Mesenchymal stem cell (in vitro differentiated cells and primary cell): ENCODE data around the gene PABPC3.

Experiments used
- DNase-seq: peaks from one replicate; pipeline ENCODE4 v3.0.0-alpha.2; 2013
- H2AFZ ChIP-seq: one replicate; pipeline ENCODE4 v1.6.1; 2013; ENCODE audit warnings: low read depth, mild to moderate bottlenecking, control low read depth, inconsistent platforms, low read length, moderate library complexity
- H2AK5ac ChIP-seq: 2 replicates; pipeline ENCODE4 v1.6.1; 2013; ENCODE audit warnings: low read length, moderate library complexity, mild to moderate bottlenecking, inconsistent platforms; ENCODE audit not compliant: severe bottlenecking
- H2BK120ac ChIP-seq: one replicate; pipeline ENCODE4 v1.6.1; 2013; ENCODE audit warnings: low read depth, mild to moderate bottlenecking, inconsistent platforms, low read length, moderate library complexity
- H2BK12ac ChIP-seq, 2 experiments: one replicate each; pipeline ENCODE4 v1.6.1; 2013; ENCODE audit warnings: inconsistent platforms in 2 of 2, low read length in 2 of 2, mild to moderate bottlenecking in 2 of 2, moderate library complexity in 2 of 2, control low read depth in 1 of 2
- H2BK15ac ChIP-seq: one replicate; pipeline ENCODE4 v1.6.1; 2013; ENCODE audit warnings: mild to moderate bottlenecking, low read depth, inconsistent platforms; ENCODE audit not compliant: poor library complexity, severe bottlenecking
- H2BK5ac ChIP-seq: 2 replicates; pipeline ENCODE4 v1.6.1; 2013; ENCODE audit warnings: low read depth, mild to moderate bottlenecking, low read length, control low read depth, inconsistent platforms; ENCODE audit not compliant: poor library complexity, severe bottlenecking
- H3K14ac ChIP-seq, 2 experiments: one replicate each; pipeline ENCODE4 v1.6.1; 2013; ENCODE audit warnings: inconsistent platforms in 2 of 2, low read length in 2 of 2, control low read depth in 1 of 2, mild to moderate bottlenecking in 1 of 2, moderate library complexity in 1 of 2
- H3K18ac ChIP-seq, 2 experiments: one replicate each; pipeline ENCODE4 v1.6.1; 2013; ENCODE audit warnings: inconsistent platforms in 2 of 2, low read length in 2 of 2, control low read depth in 1 of 2, low read depth in 1 of 2, mild to moderate bottlenecking in 1 of 2
- H3K23ac ChIP-seq, 2 experiments: one replicate each; pipeline ENCODE4 v1.6.1; 2013; ENCODE audit warnings: inconsistent platforms in 2 of 2, low read length in 2 of 2, mild to moderate bottlenecking in 2 of 2, moderate library complexity in 2 of 2, control low read depth in 1 of 2
- H3K27ac ChIP-seq: 2 replicates; pipeline ENCODE4 v1.5.1; 2013; ENCODE audit warnings: mild to moderate bottlenecking, moderate library complexity, low read length, control low read depth, inconsistent platforms; ENCODE audit not compliant: poor library complexity, severe bottlenecking
- H3K27me3 ChIP-seq, 2 experiments: 2 replicates each; pipeline versions ENCODE4 v1.6.1 to v1.7.0; 2013; ENCODE audit warnings: low read length in 2 of 2, mild to moderate bottlenecking in 2 of 2, moderate library complexity in 2 of 2, control low read depth in 1 of 2, inconsistent platforms in 1 of 2; ENCODE audit not compliant: control insufficient read depth in 1 of 2, insufficient read depth in 1 of 2
- H3K36me3 ChIP-seq, 2 experiments: 2 replicates each; pipeline versions ENCODE4 v1.6.1 to v1.7.0; 2013; ENCODE audit warnings: low read length in 2 of 2, control low read depth in 1 of 2, inconsistent platforms in 1 of 2, low read depth in 1 of 2, mild to moderate bottlenecking in 1 of 2; ENCODE audit not compliant: insufficient read depth in 2 of 2, control insufficient read depth in 1 of 2
- H3K4ac ChIP-seq, 2 experiments: one replicate each; pipeline ENCODE4 v1.6.1; 2013; ENCODE audit warnings: inconsistent platforms in 2 of 2, low read length in 2 of 2, mild to moderate bottlenecking in 2 of 2, moderate library complexity in 2 of 2, control low read depth in 1 of 2, low read depth in 1 of 2
- H3K4me1 ChIP-seq: 2 replicates; pipeline ENCODE4 v1.6.1; 2013; ENCODE audit warnings: low read depth, low read length, control low read depth; ENCODE audit not compliant: control insufficient read depth, insufficient read depth
- H3K4me2 ChIP-seq: 2 replicates; pipeline ENCODE4 v1.6.1; 2013; ENCODE audit warnings: low read length, mild to moderate bottlenecking, inconsistent platforms; ENCODE audit not compliant: poor library complexity, severe bottlenecking
- H3K4me3 ChIP-seq, 2 experiments: 2 replicates each; pipeline versions ENCODE4 v1.5.1 to v1.7.0; 2013; ENCODE audit warnings: low read length in 2 of 2, mild to moderate bottlenecking in 2 of 2, control low read depth in 1 of 2, low read depth in 1 of 2; ENCODE audit not compliant: insufficient read depth in 1 of 2
- H3K79me1 ChIP-seq: replicated peaks from 2 replicates; pipeline ENCODE4 v1.6.1; 2013; ENCODE audit warnings: mild to moderate bottlenecking, control low read depth, low read length, inconsistent platforms; ENCODE audit not compliant: poor library complexity, severe bottlenecking
- H3K9ac ChIP-seq: 2 replicates; pipeline ENCODE4 v1.7.0; 2013; ENCODE audit warnings: mild to moderate bottlenecking, low read length, moderate library complexity
- H3K9me3 ChIP-seq: 2 replicates; pipeline ENCODE4 v1.7.0; 2013; ENCODE audit warnings: mild to moderate bottlenecking, low read length; ENCODE audit not compliant: control insufficient read depth
- H4K8ac ChIP-seq: one replicate; pipeline ENCODE4 v1.6.1; 2013; ENCODE audit warnings: inconsistent platforms, mild to moderate bottlenecking, low read length, moderate library complexity
- H4K91ac ChIP-seq: one replicate; pipeline ENCODE4 v1.6.1; 2013; ENCODE audit warnings: mild to moderate bottlenecking, low read length, inconsistent platforms
- WGBS: methylation state at CpG from one replicate; pipeline ENCODE4 v1.1.7; 2013; ENCODE audit warnings: mixed read lengths; 5-methylcytosine and 5-hydroxymethylcytosine counted together

The PABPC3 gene

GRCh38 chr13:25131881-25132420, 36.0 kb downstream of the PABPC3 start:
- no peak overlapping the region for H2AK5ac ChIP-seq

GRCh38 chr13:25132751-25133390, 36.9 kb downstream of the PABPC3 start:
- no peaks in the 10 kb centered on the region for H3K79me1 ChIP-seq
- no peak overlapping the region for H3K4me2 ChIP-seq
- H3K18ac ChIP-seq, result no peak overlapping the region
- H3K4me3 ChIP-seq, result no peak overlapping the region
- no peak overlapping the region for H3K23ac ChIP-seq
- H2BK15ac ChIP-seq, result no peak overlapping the region
- no peak overlapping the region for H2BK12ac ChIP-seq
- no peak overlapping the region for H3K9ac ChIP-seq
- H2BK5ac ChIP-seq, result no peak overlapping the region
- no peak overlapping the region for H3K14ac ChIP-seq
- no peak overlapping the region for H2BK120ac ChIP-seq
- H3K27ac ChIP-seq, result no peak overlapping the region
- peaks cover 4% of the 10 kb centered on the region for H3K9me3 ChIP-seq
- H4K8ac ChIP-seq, result no peak overlapping the region
- H3K27me3 ChIP-seq, result peaks cover 27 to 45% of the 10 kb centered on the region in 2 experiments
- H3K4ac ChIP-seq, result no peak overlapping the region
- no peak overlapping the region for H2AFZ ChIP-seq
- no peak overlapping the region for H2AK5ac ChIP-seq
- DNase-seq, result no peak
- H4K91ac ChIP-seq, result no peak overlapping the region
- no peaks in the 10 kb centered on the region for H3K36me3 ChIP-seq
- 84% methylated on average over 5 of the region's 5 CpGs for WGBS
- no peaks in the 10 kb centered on the region for H3K4me1 ChIP-seq

More at GRCh38 chr13:25131881-25132420, 36.0 kb downstream of the PABPC3 start:
- no peak overlapping the region for H3K9ac ChIP-seq
- no peaks in the 10 kb centered on the region for H3K4me1 ChIP-seq
- H4K8ac ChIP-seq, result no peak overlapping the region
- peaks cover 26 to 35% of the 10 kb centered on the region in 2 experiments for H3K27me3 ChIP-seq
- H3K79me1 ChIP-seq, result no peaks in the 10 kb centered on the region
- H2AFZ ChIP-seq, result no peak overlapping the region
- H3K4me2 ChIP-seq, result no peak overlapping the region
- WGBS, result 72% methylated on average over 6 of the region's 6 CpGs
- no peaks in the 10 kb centered on the region for H3K36me3 ChIP-seq
- H2BK120ac ChIP-seq, result no peak overlapping the region
- no peak overlapping the region for H3K14ac ChIP-seq
- H3K18ac ChIP-seq, result no peak overlapping the region
- H3K4ac ChIP-seq, result no peak overlapping the region
- no peak overlapping the region for H2BK5ac ChIP-seq
- H2BK12ac ChIP-seq, result no peak overlapping the region
- H4K91ac ChIP-seq, result no peak overlapping the region
- no peak for DNase-seq
- no peak overlapping the region for H2BK15ac ChIP-seq
- H3K4me3 ChIP-seq, result no peak overlapping the region
- no peak overlapping the region for H3K23ac ChIP-seq
- H3K27ac ChIP-seq, result no peak overlapping the region
- H3K9me3 ChIP-seq, result peaks cover 4% of the 10 kb centered on the region

GRCh38 chr13:25135896-25136295, 40.0 kb downstream of the PABPC3 start:
- Histone ChIP-seq H3K23ac (no peak overlapping the region), H3K36me3 (no peaks in the 10 kb centered on the region), H4K8ac (no peak overlapping the region), H2AFZ (no peak overlapping the region), H4K91ac (no peak overlapping the region), H3K18ac (no peak overlapping the region), H3K79me1 (no peaks in the 10 kb centered on the region), H2BK15ac (no peak overlapping the region), H3K14ac (no peak overlapping the region), H3K4me3 (no peak overlapping the region), H3K4me2 (no peak overlapping the region), H3K27ac (no peak overlapping the region), H2BK120ac (no peak overlapping the region), H2BK5ac (no peak overlapping the region), H3K27me3 (peaks cover 19 to 48% of the 10 kb centered on the region in 2 experiments), H3K4ac (no peak overlapping the region), H3K9me3 (peaks cover 4% of the 10 kb centered on the region), H3K4me1 (no peaks in the 10 kb centered on the region), H3K9ac (no peak overlapping the region), H2BK12ac (no peak overlapping the region), H2AK5ac (no peak overlapping the region)
- 84% methylated on average over 4 of the region's 4 CpGs for WGBS
- no peak for DNase-seq

GRCh38 chr13:25136880-25137787, 41.2 kb downstream of the PABPC3 start:
- Histone ChIP-seq H3K79me1 (no peaks in the 10 kb centered on the region), H4K91ac (no peak overlapping the region), H3K4me1 (no peaks in the 10 kb centered on the region), H3K4me2 (no peak overlapping the region), H3K23ac (no peak overlapping the region), H3K4me3 (no peak overlapping the region), H3K18ac (no peak overlapping the region), H2AFZ (no peak overlapping the region), H3K27me3 (peaks cover 19 to 45% of the 10 kb centered on the region in 2 experiments), H2AK5ac (no peak overlapping the region), H3K9me3 (peaks cover 4% of the 10 kb centered on the region), H3K9ac (no peak overlapping the region), H3K14ac (no peak overlapping the region), H3K4ac (no peak overlapping the region), H2BK15ac (no peak overlapping the region), H2BK120ac (no peak overlapping the region), H3K27ac (no peak overlapping the region), H3K36me3 (no peaks in the 10 kb centered on the region), H2BK12ac (no peak overlapping the region), H4K8ac (no peak overlapping the region), H2BK5ac (no peak overlapping the region)
- 13% methylated on average over 11 of the region's 15 CpGs for WGBS
- no peak for DNase-seq
